HG02885 (cell line): ENCODE results near the gene MEI4.

Source experiments
- ATAC-seq: cut with Tn5 transposase; IDR thresholded peaks from one replicate; pipeline ENCODE4 v1.9.1; 2021; ENCODE audit warnings: mild to moderate bottlenecking; ENCODE audit not compliant: unreplicated experiment, poor library complexity

The MEI4 gene

GRCh38 chr6:77910826-77911225 is 258.0 kb downstream of the MEI4 start:
- no peak for ATAC-seq

GRCh38 chr6:77926198-77926751 is 273.4 kb downstream of the MEI4 start:
- ATAC-seq = no peak

- no peak for ATAC-seq
These were observed 277.5 kb downstream of the MEI4 start for GRCh38 chr6:77930382-77930781.

- ATAC-seq = no peak
These were observed 278.1 kb downstream of the MEI4 start for GRCh38 chr6:77930952-77931351.

- ATAC-seq = no peak
These were observed 309.2 kb downstream of the MEI4 start for GRCh38 chr6:77962070-77962469.

GRCh38 chr6:77965449-77965848 is 312.6 kb downstream of the MEI4 start:
- ATAC-seq = no peak

- no peak for ATAC-seq
These were observed 319.5 kb downstream of the MEI4 start for GRCh38 chr6:77972334-77972733.
